Stimulated activated CD8-positive, alpha-beta memory T cell treated with anti-CD3 and anti-CD28 coated beads, Interleukin-4, amount 100 ng/mL, for 24 hours (primary cell): ENCODE data around the gene ELP5.

Source experiments
- DNase-seq: peaks from one replicate; pipeline ENCODE4 v3.0.0-alpha.2; 2020; ENCODE audit warnings: low read depth

ELP5 gene

DNA sequence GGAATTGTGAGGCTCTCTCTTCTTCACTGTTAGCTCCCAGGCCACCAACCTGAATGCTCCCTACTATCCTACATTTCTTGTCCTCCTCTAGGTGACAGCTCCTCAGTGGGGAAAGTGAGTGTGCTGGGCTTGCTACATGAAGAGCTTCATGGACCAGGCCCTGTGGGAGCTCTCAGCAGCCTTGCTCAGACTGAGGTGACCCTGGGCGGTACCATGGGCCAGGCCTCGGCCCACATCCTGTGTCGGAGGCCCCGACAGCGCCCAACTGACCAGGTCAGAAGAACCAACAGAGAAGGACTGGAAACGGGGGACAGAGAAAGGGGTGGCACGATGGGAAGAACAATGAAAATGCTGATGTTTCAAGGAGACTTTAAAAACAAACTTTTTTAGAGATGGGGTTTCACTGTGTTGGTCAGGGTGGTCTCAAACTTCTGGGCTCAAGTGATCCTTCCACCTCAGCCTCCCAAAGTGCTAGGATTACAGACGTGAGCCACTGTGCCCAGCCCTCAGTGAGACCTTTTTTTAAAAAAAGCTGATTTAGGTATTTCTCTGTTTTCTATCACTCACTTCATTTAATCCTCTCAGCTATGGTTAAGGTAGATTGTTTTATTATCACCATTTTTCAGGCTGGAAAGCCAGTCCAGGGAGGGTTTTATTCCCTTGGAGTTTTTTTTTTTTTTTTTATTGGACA, 4.9 kb downstream of the ELP5 start:
- DNase-seq, result no peak

DNA sequence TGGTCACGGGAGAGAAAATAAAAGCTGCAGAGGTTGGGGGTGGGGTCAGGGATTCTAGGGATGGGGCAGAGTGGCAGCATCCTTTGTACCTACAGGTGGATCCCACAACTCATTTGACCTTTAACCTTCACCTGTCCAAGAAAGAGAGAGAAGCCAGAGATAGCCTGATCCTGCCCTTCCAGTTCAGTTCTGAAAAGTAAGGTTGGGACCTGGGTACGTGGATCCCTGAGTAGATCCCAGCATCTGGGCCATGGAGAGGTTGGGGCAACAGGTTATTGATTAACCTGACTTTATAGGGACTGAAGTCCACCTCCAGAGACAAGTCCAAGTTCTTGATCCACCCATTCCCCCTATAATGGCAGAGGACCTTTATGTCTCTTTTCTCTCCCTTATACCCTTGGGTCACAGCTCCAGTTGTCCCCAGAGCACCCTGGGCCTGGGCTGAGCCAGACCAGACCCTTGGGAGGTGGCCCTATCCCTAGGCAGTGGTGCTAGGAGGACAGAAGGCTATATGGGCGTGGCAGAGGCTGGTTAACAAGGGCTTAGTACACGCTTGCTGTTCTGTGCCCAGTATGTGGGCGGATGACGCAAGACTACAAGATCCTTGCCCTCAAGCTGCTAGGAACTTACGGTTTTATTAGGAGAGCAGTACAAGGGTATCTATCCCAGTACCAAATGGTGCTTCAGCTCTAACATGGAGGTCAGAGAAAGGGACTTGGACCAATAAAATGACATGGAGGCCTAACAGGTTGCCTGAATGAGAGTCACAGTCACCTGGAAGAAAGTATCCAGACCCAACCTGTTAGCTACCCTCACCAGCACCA, 6.9 kb downstream of the ELP5 start:
- no peak for DNase-seq

DNA sequence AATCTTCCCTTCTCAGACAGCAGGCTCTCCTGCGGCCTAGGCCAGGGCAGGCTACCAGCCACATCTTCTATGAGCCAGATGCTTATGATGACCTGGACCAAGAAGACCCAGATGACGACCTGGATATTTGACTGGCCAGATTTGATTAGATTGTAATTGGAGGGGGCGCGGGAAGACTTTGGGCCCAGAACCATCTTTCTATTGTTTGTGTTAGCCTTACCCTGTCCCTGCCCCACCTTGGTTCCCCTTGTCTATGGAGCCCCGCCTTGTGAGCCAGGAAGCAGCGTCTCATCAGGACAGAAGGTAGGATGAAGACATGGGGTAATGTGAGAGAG, 7.5 kb downstream of the ELP5 start:
- no peak for DNase-seq

DNA sequence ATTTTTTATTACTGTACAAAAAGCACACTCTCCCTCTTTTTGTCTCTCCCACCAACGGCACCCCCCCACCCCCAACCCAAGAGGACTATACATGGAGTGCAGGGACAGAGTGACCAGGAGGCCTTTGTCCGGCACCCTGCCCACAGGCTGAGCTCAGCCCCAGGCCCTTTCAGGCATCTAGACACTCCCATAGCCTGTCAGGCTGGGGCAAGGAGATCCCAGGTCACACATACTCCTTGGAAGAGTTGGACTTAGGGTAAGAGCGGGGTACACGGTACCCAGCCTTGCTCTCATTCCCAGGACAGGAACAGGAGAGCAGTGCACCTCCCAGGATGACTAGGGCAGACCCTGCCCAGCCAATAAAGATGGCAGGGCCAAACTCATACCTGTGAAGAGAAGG, 8.1 kb downstream of the ELP5 start:
- DNase-seq, result no peak

DNA sequence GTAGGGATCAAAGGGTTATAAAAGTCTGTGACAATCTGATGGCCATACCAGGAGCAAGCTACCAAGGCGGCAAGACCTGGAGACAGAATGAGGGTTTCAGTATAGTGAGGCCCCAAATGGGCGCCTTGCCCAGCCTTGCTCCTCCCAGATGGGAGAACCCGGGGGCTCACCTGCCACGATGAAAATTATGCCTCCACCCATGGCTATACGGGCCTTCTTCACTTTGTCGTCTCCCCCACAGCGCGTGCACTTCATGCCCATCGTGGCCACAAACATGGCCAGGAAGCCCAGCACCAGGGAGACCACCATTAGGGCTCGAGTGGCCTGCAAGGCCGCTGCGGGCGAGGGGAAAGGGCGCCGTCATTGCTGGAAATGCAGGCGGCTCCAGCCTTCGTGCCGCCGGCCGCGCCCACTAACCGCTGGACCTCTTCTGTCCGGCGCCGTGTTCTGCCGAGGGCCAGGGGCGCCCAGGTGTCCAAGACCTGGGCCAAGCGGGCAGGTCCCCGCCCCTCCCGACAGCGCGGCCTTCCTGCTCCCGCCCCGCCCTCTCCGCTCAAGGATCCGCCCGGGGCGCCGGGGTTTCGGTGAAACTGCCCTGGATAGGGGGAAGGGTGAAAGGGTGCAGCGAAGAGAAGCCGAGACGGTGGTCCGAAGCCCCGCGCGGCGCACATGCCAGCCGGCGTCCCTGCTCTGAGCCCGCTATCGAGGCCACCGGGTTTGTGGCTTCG, 8.8 kb downstream of the ELP5 start:
- DNase-seq, result no peak

DNA sequence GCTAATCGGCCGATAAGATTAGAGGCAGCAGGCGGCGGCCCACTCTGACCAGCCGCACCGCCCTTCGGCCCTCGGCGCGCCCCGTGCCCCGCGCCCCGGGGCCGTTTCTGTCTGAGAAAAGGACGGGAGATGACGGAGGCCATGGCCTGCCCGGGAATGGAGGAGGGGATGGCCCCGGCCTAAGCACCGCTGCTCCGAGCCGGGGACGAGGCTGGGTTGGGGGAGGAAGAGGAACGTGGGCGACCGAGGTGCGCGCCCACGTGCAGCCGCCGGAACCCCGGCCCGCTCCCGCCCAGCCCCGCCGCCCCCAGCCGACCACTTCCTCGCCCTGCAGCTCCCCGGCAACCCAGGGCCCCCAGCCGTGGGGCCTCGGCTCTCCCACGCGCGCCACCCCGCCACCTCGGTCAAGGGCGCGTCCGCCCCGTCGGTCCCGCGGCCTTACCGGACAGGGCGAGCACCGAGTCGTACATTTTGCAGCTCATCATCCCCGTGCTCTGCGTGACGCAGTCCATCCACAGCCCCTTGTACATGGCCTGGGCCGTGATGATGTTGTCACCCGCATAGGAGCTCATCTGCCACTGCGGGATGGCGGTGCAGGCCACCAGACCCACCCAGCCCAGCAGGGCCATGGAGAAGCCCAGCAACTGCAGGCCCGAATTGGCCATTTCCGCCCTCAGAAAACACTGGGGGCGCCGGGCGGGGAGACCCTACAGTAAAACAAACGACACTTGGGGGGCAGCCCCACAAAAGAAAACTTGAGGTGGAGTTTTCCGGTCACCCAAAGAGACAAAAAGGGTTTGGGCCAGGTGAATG, 9.6 kb downstream of the ELP5 start:
- no peak for DNase-seq

DNA sequence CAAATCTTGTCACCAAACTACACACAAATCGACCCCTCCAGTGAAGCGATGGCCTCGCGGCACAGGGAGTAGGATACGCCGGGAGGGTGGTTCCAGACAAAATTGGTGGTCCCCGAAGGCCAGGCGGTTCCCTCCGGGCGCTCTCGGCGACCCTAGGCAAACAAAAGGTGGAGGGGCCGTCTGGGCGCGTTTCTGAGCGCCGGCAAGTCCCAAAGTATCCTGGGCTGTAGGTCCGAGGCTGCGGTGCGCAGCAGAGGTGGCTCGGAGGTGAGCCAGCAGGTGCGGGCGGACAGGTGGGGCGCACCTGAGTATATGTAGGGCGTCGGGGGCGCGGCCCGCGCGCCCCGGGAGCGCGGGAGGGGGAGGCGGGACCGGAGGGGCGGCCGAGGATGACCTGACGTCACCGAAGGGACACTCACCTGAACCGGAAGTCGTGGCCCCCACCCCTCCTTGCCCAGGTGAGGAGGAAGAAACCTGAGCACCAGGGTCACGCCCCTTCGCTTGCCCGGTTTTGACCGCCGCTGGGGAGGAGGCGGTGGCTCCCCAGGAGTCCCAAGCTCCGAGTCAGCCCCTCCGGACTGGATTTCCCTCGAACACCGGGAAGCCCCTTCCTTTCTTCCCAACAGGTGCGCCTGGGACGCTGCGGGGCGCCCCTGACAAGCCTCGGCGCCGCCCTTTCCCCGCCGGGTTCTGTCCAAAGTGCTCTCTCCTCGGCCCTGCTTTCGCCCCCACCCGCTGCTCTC, 10.3 kb downstream of the ELP5 start, which contains the start of gene CLDN7:
TSS of gene CLDN7 (minus strand) at position 287 of the 743 bp plus-strand sequence. CDS start 435 bp downstream, outside the sequence.
- DNase-seq, result no peak

DNA sequence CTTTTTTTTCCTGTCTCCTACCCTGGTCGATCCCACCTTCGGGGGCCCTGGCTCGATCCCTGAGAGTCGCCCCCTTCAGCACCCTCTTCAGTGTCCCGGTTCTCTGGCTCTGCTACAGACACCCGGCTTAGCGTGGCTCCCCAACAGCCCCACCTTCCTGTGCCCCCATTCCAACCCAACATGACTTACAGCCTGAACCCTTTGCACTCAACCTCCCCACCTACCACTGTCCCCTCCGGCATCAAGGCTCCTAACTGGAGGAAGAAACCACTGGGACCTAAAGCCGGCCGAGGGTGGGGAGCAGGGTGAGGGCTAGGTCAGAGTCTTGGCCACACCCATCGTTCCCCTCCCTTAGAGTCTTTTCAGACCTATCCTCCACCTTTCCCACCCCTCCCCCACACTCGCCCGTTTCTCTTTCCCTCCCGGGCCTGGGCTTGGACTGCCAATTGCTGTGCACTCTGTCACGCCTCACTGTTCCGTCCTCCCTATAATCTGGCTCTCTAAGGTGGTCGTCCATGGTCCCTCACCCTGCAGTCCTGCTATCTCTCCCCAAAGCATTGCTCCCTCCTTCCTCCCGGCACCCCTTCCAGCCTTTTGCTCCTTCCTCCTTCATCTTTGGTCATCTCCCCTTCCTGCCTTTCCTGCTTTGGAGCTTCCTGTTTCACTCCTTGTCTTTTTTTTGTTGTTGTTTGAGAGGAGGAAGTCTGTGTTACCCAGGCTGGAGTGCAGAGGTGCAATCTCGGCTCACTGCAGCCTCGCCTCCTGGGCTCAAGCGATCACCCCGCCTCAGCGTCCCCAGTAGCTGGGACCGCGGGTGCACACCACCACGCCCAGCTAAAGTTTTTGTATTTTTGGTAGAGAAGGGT, 11.2 kb downstream of the ELP5 start:
- no peak for DNase-seq

DNA sequence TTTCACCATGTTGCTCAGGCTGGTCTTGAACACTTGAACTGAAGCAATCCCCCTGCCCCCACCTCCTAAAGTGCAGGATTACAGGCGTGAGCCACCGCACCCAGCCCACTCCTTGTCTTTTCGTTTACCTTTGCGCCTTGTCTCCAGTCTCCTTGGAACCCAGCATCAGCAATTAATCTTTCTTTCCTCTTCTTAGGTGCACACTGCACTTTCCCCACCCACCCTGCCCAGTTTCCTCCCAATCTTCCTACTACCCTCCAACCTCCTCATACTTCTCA, 11.7 kb downstream of the ELP5 start:
- no peak for DNase-seq

DNA sequence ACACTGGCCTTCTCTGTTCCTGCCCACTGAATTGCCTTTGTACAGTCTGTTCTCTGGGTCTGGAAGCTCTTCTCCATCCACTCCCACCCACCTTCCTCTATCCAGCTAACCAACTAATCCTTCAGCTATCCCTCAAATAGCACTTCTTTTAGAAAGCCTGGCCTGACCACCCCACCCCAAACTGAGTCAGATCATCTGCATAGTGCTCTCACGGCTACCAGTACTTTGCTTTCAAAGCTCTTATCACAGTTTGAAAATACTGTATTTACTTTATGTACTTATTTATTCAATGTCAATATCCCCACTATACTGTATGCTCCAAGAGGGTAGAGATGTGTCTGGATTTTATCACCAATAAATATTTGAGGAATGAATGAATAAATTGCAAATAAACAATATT, 14.8 kb downstream of the ELP5 start:
- no peak for DNase-seq

DNA sequence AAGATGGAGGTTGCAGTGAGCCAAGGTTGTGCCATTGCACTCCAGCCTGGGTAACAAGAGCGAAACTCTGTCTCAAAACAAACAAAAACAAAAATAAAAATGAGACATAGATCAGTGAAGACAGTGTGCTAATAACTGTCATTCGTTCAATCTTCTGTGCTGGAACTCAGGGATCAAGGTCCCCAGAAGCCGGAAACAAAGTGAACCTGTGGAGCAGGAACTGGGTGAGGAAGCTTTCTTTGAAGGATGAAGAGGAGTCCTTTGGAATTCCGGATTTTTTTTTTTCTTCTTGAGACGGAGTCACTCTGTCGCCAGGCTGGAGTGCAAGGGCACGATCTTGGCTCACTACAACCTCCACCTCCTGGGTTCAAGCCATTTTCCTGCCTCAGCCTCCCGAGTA, 27.4 kb downstream of the ELP5 start:
- DNase-seq, result no peak

DNA sequence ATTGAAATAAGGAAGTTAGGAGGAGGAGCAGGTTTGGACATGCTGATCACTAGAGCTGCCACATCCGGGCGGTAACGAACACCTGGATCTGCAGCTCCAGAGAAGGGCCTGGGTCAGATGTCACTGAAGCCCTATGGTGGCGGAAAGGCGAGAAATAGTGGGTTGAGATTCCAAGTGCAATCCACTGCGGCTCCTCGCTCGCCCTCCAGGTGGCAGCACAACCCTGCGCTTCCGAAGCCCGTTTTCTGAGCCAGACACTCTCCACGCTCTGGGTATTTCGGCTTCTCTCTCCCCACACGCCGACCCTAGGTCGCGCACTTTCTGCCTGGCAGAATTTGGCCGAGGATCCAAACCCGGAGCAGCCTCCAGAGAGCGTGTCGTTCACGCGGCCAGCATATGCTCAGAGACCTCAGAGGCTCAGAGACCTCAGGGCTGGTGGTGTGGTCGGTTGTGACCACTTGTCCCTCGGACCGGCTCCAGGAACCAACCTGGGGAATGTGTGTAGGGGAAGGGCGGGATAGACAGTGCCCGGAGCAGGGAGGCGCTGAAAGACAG, 28.6 kb downstream of the ELP5 start:
- peak; percentile 71 for DNase-seq

DNA sequence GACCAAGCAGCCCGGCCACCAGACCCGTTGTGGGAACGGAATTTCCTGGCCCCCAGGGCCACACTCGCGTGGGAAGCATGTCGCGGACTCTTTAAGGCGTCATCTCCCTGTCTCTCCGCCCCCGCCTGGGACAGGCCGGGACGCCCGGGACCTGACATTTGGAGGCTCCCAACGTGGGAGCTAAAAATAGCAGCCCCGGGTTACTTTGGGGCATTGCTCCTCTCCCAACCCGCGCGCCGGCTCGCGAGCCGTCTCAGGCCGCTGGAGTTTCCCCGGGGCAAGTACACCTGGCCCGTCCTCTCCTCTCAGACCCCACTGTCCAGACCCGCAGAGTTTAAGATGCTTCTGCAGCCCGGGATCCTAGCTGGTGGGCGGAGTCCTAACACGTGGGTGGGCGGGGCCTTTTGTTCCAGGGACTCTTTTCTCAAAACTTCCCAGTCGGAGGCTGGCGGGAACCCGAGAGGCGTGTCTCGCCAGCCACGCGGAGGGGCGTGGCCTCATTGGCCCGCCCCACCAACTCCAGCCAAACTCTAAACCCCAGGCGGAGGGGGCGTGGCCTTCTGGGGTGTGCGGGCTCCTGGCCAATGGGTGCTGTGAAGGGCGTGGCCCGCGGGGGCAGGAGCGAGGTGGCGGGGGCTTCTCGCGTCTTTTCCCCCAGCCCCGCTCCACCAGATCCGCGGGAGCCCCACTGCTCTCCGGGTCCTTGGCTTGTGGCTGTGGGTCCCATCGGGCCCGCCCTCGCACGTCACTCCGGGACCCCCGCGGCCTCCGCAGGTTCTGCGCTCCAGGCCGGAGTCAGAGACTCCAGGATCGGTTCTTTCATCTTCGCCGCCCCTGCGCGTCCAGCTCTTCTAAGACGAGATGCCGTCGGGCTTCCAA, 29.3 kb downstream of the ELP5 start, which contains the start of gene SLC2A4:
TSS of gene SLC2A4 (plus strand) at position 645 of the 879 bp plus-strand sequence. CDS start at position 862, 217 bp downstream.
- peak; percentile 82 for DNase-seq

DNA sequence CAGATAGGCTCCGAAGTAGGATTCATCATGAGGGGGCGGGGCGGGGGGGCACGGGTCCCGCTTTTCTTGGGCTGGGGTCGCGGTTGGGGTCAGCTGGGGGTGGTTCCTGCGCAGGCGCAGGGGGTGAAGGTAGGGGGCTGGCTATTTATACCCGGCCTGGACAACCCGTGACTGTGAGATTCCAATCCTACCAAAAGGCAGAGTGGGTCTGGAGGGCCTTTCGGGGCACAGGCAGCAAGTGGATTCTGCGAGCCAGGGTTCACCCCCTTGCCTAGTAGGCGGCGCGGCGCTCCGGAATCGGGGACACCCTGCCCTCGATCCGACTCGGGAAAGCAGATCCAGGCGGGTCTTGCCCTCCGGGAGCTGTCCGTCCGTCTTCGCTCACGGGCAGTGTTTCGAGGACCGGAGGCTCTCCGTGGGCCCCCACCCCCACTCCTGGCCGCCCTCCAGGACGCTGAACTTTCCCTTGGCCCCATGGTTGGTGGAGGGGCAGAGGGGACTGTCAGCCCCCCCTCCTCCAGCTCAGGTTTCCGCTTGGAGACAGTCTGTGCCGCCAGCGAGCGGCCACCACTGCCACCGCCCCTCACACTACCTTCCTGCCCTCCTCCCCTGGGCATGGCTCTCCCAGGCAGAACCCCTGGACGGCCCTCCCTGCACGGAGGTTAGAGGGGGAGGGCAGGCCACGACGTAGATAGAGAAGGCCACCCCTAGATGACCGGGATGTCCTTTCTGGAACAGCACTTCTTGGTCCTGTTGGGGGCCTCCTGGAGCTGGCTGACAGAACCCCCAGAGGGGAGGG, 30.1 kb downstream of the ELP5 start:
- DNase-seq, result no peak

DNA sequence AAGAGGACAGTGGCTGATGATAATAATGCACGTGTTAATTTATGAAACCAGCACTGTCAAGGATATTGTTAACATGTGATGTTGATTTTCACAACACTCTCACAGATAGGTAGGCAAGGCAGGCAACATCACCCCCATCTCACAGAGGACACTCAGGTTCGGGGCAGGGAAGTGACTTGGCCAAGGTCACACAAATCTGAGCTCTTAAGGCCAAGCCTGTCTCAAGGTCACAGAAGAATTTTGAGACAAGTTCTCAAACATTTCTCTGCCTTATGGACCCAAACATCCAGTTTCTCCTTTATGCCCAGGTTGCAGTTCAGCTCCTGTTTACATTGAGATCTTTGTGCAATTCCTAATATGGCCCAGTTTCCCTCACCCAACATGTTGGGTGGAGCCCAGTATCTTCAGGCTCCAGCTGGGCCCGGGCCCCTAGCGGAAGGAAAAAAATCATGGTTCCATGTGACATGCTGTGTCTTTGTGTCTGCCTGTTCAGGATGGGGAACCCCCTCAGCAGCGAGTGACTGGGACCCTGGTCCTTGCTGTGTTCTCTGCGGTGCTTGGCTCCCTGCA, 30.8 kb downstream of the ELP5 start:
- DNase-seq, result no peak

DNA sequence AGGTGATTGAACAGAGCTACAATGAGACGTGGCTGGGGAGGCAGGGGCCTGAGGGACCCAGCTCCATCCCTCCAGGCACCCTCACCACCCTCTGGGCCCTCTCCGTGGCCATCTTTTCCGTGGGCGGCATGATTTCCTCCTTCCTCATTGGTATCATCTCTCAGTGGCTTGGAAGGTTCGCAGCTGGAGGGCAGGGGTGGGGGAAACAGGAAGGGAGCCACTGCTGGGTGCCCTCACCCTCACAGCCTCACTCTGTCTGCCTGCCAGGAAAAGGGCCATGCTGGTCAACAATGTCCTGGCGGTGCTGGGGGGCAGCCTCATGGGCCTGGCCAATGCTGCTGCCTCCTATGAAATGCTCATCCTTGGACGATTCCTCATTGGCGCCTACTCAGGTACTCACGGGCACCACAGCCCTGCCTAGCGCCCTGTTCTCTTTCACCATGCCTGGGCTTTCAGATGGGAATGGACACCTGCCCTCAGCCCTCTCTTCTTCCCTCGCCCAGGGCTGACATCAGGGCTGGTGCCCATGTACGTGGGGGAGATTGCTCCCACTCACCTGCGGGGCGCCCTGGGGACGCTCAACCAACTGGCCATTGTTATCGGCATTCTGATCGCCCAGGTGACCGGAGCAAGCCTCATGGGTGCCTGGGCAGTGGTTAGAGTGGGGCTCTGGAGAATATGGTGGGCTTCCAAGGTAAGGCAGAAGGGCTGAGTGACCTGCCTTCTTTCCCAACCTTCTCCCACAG, 31.6 kb downstream of the ELP5 start:
- DNase-seq, result no peak

DNA sequence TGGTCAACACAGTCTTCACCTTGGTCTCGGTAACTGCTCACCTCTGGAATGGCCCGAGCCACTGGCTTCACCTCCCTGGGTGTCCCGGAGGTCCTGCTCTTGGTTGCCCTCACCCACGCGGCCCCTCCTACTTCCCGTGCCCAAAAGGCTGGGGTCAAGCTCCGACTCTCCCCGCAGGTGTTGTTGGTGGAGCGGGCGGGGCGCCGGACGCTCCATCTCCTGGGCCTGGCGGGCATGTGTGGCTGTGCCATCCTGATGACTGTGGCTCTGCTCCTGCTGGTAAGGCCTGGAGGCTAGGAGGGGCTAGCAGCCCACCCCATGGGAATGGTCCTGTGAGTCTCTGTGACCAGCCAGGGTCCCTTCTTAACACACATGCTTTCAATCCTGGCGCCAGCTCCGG, 32.9 kb downstream of the ELP5 start:
- no peak for DNase-seq
